HL-60 (cell line): ENCODE results near the gene LCOR.

Source experiments
- GABPA ChIP-seq: IDR thresholded peaks from 2 replicates; pipeline ENCODE4 v1.6.1; 2012; ENCODE audit warnings: low read depth
- POLR2AphosphoS5 ChIP-seq: IDR thresholded peaks from 2 replicates; pipeline ENCODE4 v1.6.1; 2012; ENCODE audit warnings: low read depth
- SPI1 ChIP-seq: IDR thresholded peaks from 2 replicates; pipeline ENCODE4 v1.6.1; 2012; ENCODE audit warnings: low read depth, mild to moderate bottlenecking, borderline replicate concordance
- TF ChIP-seq, protein P1 (sequence below): IDR thresholded peaks from one replicate; pipeline ENCODE4 v1.5.1; 2011; ENCODE audit warnings: low read length, control low read depth, inconsistent platforms; ENCODE audit not compliant: insufficient read depth
- TF ChIP-seq, protein P2 (sequence below): IDR thresholded peaks from 2 replicates; pipeline ENCODE4 v1.6.1; 2012; ENCODE audit warnings: low read depth; ENCODE audit not compliant: insufficient replicate concordance

DNA sequence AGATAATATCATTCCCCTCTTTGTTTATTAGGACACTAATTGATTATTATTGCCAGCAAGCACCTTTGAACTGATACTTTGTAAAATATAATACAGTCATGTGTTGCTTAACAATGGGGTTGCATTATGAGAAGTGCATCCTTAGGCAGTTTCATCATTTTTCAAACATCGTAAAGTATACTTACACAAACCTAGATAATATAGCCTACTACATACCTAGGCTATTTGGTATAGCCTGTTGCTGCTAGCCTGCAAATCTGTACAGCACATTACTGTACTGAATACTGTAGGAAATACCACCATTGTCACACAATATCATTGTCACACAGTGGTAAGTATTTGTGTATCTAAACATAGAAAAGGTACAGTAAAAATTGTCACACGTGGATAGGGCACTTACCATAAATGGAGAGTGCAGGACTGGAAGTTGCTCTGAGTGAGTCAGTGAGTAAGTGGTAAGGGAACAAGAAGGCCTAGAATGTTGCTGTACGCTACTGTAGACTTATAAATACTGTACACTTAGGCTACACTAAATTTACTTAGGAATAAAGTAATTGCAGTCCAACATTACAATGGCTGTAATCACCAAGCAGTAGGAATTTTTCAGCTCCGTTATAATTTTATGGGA, 70.7 kb downstream of the LCOR start:
- TF ChIP-seq, protein P1, sequence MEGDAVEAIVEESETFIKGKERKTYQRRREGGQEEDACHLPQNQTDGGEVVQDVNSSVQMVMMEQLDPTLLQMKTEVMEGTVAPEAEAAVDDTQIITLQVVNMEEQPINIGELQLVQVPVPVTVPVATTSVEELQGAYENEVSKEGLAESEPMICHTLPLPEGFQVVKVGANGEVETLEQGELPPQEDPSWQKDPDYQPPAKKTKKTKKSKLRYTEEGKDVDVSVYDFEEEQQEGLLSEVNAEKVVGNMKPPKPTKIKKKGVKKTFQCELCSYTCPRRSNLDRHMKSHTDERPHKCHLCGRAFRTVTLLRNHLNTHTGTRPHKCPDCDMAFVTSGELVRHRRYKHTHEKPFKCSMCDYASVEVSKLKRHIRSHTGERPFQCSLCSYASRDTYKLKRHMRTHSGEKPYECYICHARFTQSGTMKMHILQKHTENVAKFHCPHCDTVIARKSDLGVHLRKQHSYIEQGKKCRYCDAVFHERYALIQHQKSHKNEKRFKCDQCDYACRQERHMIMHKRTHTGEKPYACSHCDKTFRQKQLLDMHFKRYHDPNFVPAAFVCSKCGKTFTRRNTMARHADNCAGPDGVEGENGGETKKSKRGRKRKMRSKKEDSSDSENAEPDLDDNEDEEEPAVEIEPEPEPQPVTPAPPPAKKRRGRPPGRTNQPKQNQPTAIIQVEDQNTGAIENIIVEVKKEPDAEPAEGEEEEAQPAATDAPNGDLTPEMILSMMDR, result no peak
- TF ChIP-seq POLR2AphosphoS5 (no peak), GABPA (no peak), SPI1 (no peak)
- TF ChIP-seq, protein P2, sequence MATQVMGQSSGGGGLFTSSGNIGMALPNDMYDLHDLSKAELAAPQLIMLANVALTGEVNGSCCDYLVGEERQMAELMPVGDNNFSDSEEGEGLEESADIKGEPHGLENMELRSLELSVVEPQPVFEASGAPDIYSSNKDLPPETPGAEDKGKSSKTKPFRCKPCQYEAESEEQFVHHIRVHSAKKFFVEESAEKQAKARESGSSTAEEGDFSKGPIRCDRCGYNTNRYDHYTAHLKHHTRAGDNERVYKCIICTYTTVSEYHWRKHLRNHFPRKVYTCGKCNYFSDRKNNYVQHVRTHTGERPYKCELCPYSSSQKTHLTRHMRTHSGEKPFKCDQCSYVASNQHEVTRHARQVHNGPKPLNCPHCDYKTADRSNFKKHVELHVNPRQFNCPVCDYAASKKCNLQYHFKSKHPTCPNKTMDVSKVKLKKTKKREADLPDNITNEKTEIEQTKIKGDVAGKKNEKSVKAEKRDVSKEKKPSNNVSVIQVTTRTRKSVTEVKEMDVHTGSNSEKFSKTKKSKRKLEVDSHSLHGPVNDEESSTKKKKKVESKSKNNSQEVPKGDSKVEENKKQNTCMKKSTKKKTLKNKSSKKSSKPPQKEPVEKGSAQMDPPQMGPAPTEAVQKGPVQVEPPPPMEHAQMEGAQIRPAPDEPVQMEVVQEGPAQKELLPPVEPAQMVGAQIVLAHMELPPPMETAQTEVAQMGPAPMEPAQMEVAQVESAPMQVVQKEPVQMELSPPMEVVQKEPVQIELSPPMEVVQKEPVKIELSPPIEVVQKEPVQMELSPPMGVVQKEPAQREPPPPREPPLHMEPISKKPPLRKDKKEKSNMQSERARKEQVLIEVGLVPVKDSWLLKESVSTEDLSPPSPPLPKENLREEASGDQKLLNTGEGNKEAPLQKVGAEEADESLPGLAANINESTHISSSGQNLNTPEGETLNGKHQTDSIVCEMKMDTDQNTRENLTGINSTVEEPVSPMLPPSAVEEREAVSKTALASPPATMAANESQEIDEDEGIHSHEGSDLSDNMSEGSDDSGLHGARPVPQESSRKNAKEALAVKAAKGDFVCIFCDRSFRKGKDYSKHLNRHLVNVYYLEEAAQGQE, result no peak
